HepG2 (cell line): Measurements from ENCODE around the gene BEX5. TPM values are rescaled to one million over a fixed set of nuclear protein-coding genes. Genes with fewer than 3 reads are reported as not detected.

Source experiments
- ATAC-seq: fragments of 200-7000 bp; cut with Tn5 transposase; 3 replicates; pipeline ENCODE4 v1.9.1; 2020; ENCODE audit warnings: mild to moderate bottlenecking, moderate library complexity
- Bru-seq: library from RNA; stranded (reverse); fragments of 400-500 nt; gene quantifications from one replicate; lab custom pipeline; 2021; lab: Mats Ljungman, UMichigan
- BruChase-seq, 2 experiments: library from RNA; stranded (reverse); fragments of 400-500 nt; gene quantifications; one replicate each; lab custom pipeline; 2021; lab: Mats Ljungman, UMichigan
- BruUV-seq: library from RNA; stranded (reverse); fragments of 400-500 nt; replicated peaks from 2 replicates; lab custom pipeline; 2021; lab: Mats Ljungman, UMichigan
- CTCF ChIA-PET: fragments of 300-600 bp; formaldehyde crosslinking; extraction: SDS; loops from one replicate; lab custom pipeline; 2021; ENCODE audit warnings: low total read pairs, inconsistent platforms, low intra/inter-chr PET ratio; lab: Yijun Ruan, JAX
- POLR2A ChIA-PET: fragments of 350-600 bp; sonication (Branson Sonifier 250); formaldehyde crosslinking; loops from one replicate; lab custom pipeline; 2020; ENCODE audit warnings: antibody characterized with exemption, inconsistent platforms; lab: Yijun Ruan, JAX
- DNase-seq: peaks from one replicate; pipeline ENCODE4 v3.0.0-alpha.2; 2015; ENCODE audit warnings: low spot score
- FAIRE-seq: peaks from 3 replicates; lab custom pipeline; 2011; peaks lifted over from hg19 to GRCh38; lab: Jason Lieb, UNC
- H2AFZ ChIP-seq: one replicate; pipeline ENCODE4 v1.6.1; 2011; ENCODE audit warnings: low read length, inconsistent platforms
- H3K27ac ChIP-seq: fragments of 300-600 bp; 3 replicates; pipeline ENCODE4 v1.8.0; 2011; ENCODE audit warnings: mixed run types, mild to moderate bottlenecking, mixed read lengths, low read length, inconsistent platforms; ENCODE audit not compliant: insufficient read depth; ENCODE audit errors: extremely low read length
- H3K27me3 ChIP-seq, 2 experiments: fragments of 200-600 bp in 1 of 2; 2 replicates in 1 of 2; 3 replicates in 1 of 2; pipeline versions ENCODE4 v1.6.0 to v1.8.0; 2011; ENCODE audit warnings: low read length in 2 of 2, mild to moderate bottlenecking in 2 of 2, moderate library complexity in 2 of 2, inconsistent platforms in 1 of 2; ENCODE audit not compliant: insufficient read depth in 2 of 2, control insufficient read depth in 1 of 2
- H3K36me3 ChIP-seq, 2 experiments: fragments of 200-600 bp in 1 of 2; replicated peaks in 1 of 2; 2 replicates in 1 of 2; 3 replicates in 1 of 2; pipeline versions ENCODE4 v1.5.1 to v1.8.0; 2011; ENCODE audit warnings: low read length in 2 of 2, inconsistent platforms in 1 of 2; ENCODE audit not compliant: insufficient read depth in 2 of 2, control insufficient read depth in 1 of 2
- H3K4me1 ChIP-seq: 2 replicates; pipeline ENCODE4 v1.5.1; 2012; ENCODE audit warnings: low read length, inconsistent platforms; ENCODE audit not compliant: insufficient read depth
- H3K4me2 ChIP-seq: 2 replicates; pipeline ENCODE4 v1.6.0; 2011; ENCODE audit warnings: low read depth, low read length, inconsistent platforms
- H3K4me3 ChIP-seq, 3 experiments: fragments of 200-600 bp in 1 of 3; sonication (generic), shearing (Covaris generic) in 1 of 3; replicated peaks in 1 of 3; 2 replicates each; pipeline ENCODE4 v1.5.1; 2011 to 2016; ENCODE audit warnings: low read length in 3 of 3, inconsistent platforms in 2 of 3, low read depth in 2 of 3, mild to moderate bottlenecking in 2 of 3, control low read depth in 1 of 3, mixed read lengths in 1 of 3; ENCODE audit not compliant: insufficient read depth in 1 of 3
- H3K79me2 ChIP-seq: one replicate; pipeline ENCODE4 v1.6.1; 2011; ENCODE audit warnings: low read length, inconsistent platforms; ENCODE audit not compliant: insufficient read depth
- H3K9ac ChIP-seq: 2 replicates; pipeline ENCODE4 v1.6.0; 2011; ENCODE audit warnings: mild to moderate bottlenecking, low read depth, low read length, inconsistent platforms; ENCODE audit not compliant: insufficient read depth
- H3K9me3 ChIP-seq: 2 replicates; pipeline ENCODE4 v1.5.1; 2012; ENCODE audit warnings: mild to moderate bottlenecking, low read length
- H4K20me1 ChIP-seq: 2 replicates; pipeline ENCODE4 v1.6.0; 2011; ENCODE audit warnings: inconsistent platforms, mild to moderate bottlenecking, low read length, moderate library complexity; ENCODE audit not compliant: insufficient read depth
- HDAC2 ChIP-seq: sonication (generic); formaldehyde crosslinking; IDR thresholded peaks from 2 replicates; pipeline ENCODE4 v1.4.0; 2020; ENCODE audit warnings: missing genetic modification reagents
- HNRNPH1 ChIP-seq: fragments of 200-400 bp; formaldehyde crosslinking; optimal IDR thresholded peaks from 2 replicates; pipeline ENCODE3; 2017; ENCODE audit warnings: mild to moderate bottlenecking, low read depth, low read length
- NAIF1 ChIP-seq: sonication (generic); formaldehyde crosslinking; IDR thresholded peaks from 2 replicates; pipeline ENCODE4 v1.5.0; 2020; ENCODE audit warnings: mild to moderate bottlenecking, missing genetic modification reagents, borderline replicate concordance
- NONO ChIP-seq, 2 experiments: fragments of 450-650 bp in 1 of 2; sonication (generic) in 1 of 2; formaldehyde crosslinking in 1 of 2; IDR thresholded peaks in 1 of 2; conservative IDR thresholded peaks in 1 of 2; 2 replicates each; pipeline versions ENCODE4 v1.6.1 to v1.8.0; 2017 to 2022; ENCODE audit warnings: mild to moderate bottlenecking in 1 of 2, missing genetic modification reagents in 1 of 2, moderate library complexity in 1 of 2
- PRDM15 ChIP-seq: sonication (generic); formaldehyde crosslinking; IDR thresholded peaks from 2 replicates; pipeline ENCODE4 v1.4.0; 2020; ENCODE audit warnings: missing genetic modification reagents
- SMAD3 ChIP-seq: sonication (generic); formaldehyde crosslinking; IDR thresholded peaks from 2 replicates; pipeline ENCODE4 v1.4.0; 2020; ENCODE audit warnings: missing genetic modification reagents
- SNAPC2 ChIP-seq: sonication (generic); formaldehyde crosslinking; IDR thresholded peaks from 2 replicates; pipeline ENCODE4 v1.8.1; 2022; ENCODE audit warnings: mild to moderate bottlenecking, missing genetic modification reagents
- TBX2 ChIP-seq: sonication (generic); formaldehyde crosslinking; IDR thresholded peaks from 2 replicates; pipeline ENCODE4 v1.5.0; 2020; ENCODE audit warnings: missing genetic modification reagents, mild to moderate bottlenecking, borderline replicate concordance
- THYN1 ChIP-seq: sonication (generic); formaldehyde crosslinking; IDR thresholded peaks from 2 replicates; pipeline ENCODE4 v1.8.1; 2023; ENCODE audit warnings: low read depth, mild to moderate bottlenecking, moderate library complexity, missing genetic modification reagents, borderline replicate concordance
- XRCC5 ChIP-seq: fragments of 200-400 bp; formaldehyde crosslinking; optimal IDR thresholded peaks from 2 replicates; pipeline ENCODE3; 2017; ENCODE audit warnings: mild to moderate bottlenecking, low read length
- ZNF260 ChIP-seq: sonication (generic); formaldehyde crosslinking; IDR thresholded peaks from 2 replicates; pipeline ENCODE4 v1.4.0; 2020; ENCODE audit warnings: missing genetic modification reagents, low read depth, mild to moderate bottlenecking, borderline replicate concordance
- ZXDC ChIP-seq: sonication (generic); formaldehyde crosslinking; IDR thresholded peaks from 2 replicates; pipeline ENCODE4 v1.5.0; 2020; ENCODE audit warnings: mild to moderate bottlenecking, missing genetic modification reagents
- WGBS: methylation state at CpG from one replicate; pipeline ENCODE4 v1.1.6; 2017; ENCODE audit warnings: low lambda C conversion rate; 5-methylcytosine and 5-hydroxymethylcytosine counted together
- in situ Hi-C: cut with HindIII; loops from 2 replicates; pipeline ENCODE4 v1.10.0; 2017; ENCODE audit warnings: low pct_unique_long_range_greater_than_20kb; ENCODE audit not compliant: extremely low pct_ligation_motif_present
- intact Hi-C: fragments of 100-400 bp; cut with micrococcal nuclease; formaldehyde crosslinking; loops from one replicate; pipeline ENCODE4 v1.10.0; 2022; ENCODE audit not compliant: unreplicated experiment
- long read RNA-seq, 2 experiments: library from RNA in 1 of 2; library from polyadenylated mRNA in 1 of 2; stranded (forward) in 1 of 2; unstranded in 1 of 2; transcript quantifications; one replicate each; pipeline ENCODE4 v2.0.0, GENCODE V29; 2019 to 2022
- polyA minus RNA-seq, 3 experiments: library from RNA; depleted of rRNA, polyadenylated mRNA; stranded (reverse); fragments of >200 nt; gene quantifications; 2 replicates each; pipeline ENCODE4 v1.2.3, GENCODE V29; 2011; ENCODE audit warnings: low replicate concordance in 1 of 3
- polyA plus RNA-seq, 8 experiments: library from polyadenylated mRNA; depleted of rRNA in 3 of 8; stranded (reverse) in 7 of 8; unstranded in 1 of 8; fragments of >200 nt; fragmentation: Illumina TruSeq in 4 of 8; extraction: Trizol in 4 of 8; gene quantifications; 2 replicates each; pipeline versions ENCODE4 v1.2.1 to v1.2.3, GENCODE V29; 2011 to 2016; ENCODE audit warnings: low read depth in 4 of 8, missing spikeins in 1 of 8, mixed read lengths in 1 of 8; ENCODE audit not compliant: insufficient read depth in 1 of 8
- total RNA-seq, 5 experiments: library from RNA; depleted of rRNA; stranded (reverse); fragments of >200 nt; fragmentation: Illumina TruSeq; extraction: Trizol; gene quantifications; 2 replicates each; pipeline ENCODE4 v1.2.3, GENCODE V29; 2016; ENCODE audit warnings: low read depth in 1 of 5
- TF ChIP-seq, protein P1 (sequence below): sonication (generic); formaldehyde crosslinking; IDR thresholded peaks from 2 replicates; pipeline ENCODE4 v1.8.0; 2023; ENCODE audit warnings: mild to moderate bottlenecking, missing genetic modification reagents

Gene BEX5
- not detected in 2 replicates for total RNA-seq (2016; rRNA removed; fragmentation: Illumina TruSeq; extraction: Trizol)
- not detected in 2 replicates for total RNA-seq (2016; cell fraction: cytosol; rRNA removed; fragmentation: Illumina TruSeq; extraction: Trizol; ENCODE audit: low read depth)
- not detected in 2 replicates for total RNA-seq (2016; cell fraction: insoluble cytoplasmic fraction; rRNA removed; fragmentation: Illumina TruSeq; extraction: Trizol)
- total RNA-seq (2016; cell fraction: membrane; rRNA removed; fragmentation: Illumina TruSeq; extraction: Trizol), result not detected in 2 replicates
- not detected in 2 replicates for total RNA-seq (2016; cell fraction: nucleus; rRNA removed; fragmentation: Illumina TruSeq; extraction: Trizol)
- polyA plus RNA-seq (2011; rRNA removed), result not detected in 2 replicates
- not detected in 2 replicates for polyA plus RNA-seq (2011; cell fraction: cytosol; rRNA removed)
- polyA plus RNA-seq (2011; cell fraction: nucleus; rRNA removed), result not detected in 2 replicates
- not detected in 2 replicates for polyA plus RNA-seq (2012)
- not detected in 2 replicates for polyA plus RNA-seq (2016; cell fraction: cytosol; fragmentation: Illumina TruSeq; extraction: Trizol; ENCODE audit: low read depth)
- polyA plus RNA-seq (2016; cell fraction: insoluble cytoplasmic fraction; fragmentation: Illumina TruSeq; extraction: Trizol; ENCODE audit: low read depth), result not detected in 2 replicates
- not detected in 2 replicates for polyA plus RNA-seq (2016; cell fraction: membrane; fragmentation: Illumina TruSeq; extraction: Trizol; ENCODE audit: low read depth)
- not detected in 2 replicates for polyA plus RNA-seq (2016; cell fraction: nucleus; fragmentation: Illumina TruSeq; extraction: Trizol; ENCODE audit: insufficient read depth, low read depth)
- not detected in 2 replicates for polyA minus RNA-seq (2011; rRNA and poly(A)+ RNA removed; ENCODE audit: low replicate concordance)
- not detected in 2 replicates for polyA minus RNA-seq (2011; cell fraction: cytosol; rRNA and poly(A)+ RNA removed)
- polyA minus RNA-seq (2011; cell fraction: nucleus; rRNA and poly(A)+ RNA removed), result not detected in 2 replicates
- not detected for Bru-seq, nascent RNA
- BruChase-seq, experiment 1, labeled RNA remaining after a 6-hour chase, result not detected
- not detected for BruChase-seq, experiment 2, labeled RNA remaining after a 2-hour chase
- long read RNA-seq, experiment 1, result 0 reads
- long read RNA-seq, experiment 2, result 0 reads

DNA sequence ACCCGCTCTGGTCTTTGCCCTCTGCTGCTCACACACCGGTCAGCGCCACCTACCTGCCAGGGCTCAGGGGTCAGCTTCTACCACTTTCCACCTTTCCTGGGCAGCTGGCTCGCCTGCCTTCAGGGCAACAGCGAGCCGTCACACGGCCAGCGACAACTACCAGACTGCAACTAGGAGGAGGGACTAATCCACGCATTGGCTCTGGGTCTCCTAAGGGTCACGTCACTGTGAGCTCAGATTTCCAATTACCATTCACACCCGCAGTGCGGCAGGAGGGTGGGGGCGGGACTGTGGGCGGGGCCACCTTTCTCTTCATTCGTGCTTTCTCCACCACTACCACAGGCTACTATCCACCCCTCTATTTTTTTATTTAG is at the start of gene BEX5:
Gene BEX5 (minus strand): TSS at position 172 of the 374 bp plus-strand sequence. CDS start 1,712 bp downstream, outside the sequence.
- Histone ChIP-seq H3K4me3 (no peak within 1 kb of the TSS), H3K79me2 (no peaks in the 10 kb centered on the region), H3K9ac (no peak within 1 kb of the TSS), H3K9me3 (no peaks in the 10 kb centered on the region), H2AFZ (no peak within 1 kb of the TSS), H3K27me3 (no peaks in the 10 kb centered on the region), H3K4me1 (no peaks in the 10 kb centered on the region), H3K4me2 (peak within 1 kb of the TSS; percentile 27; the same call in 1 of the 2 replicates), H3K36me3 (no peaks in the 10 kb centered on the region), H4K20me1 (no peaks in the 10 kb centered on the region), H3K27ac (no peak within 1 kb of the TSS)
- BruUV-seq, result no TSS peak
- intact Hi-C loops, result no loop called here
- in situ Hi-C loops, result no loop called here
- DNase-seq, result no peak
- CTCF ChIA-PET, result no interaction called here
- POLR2A ChIA-PET, result no interaction called here
- ATAC-seq, result peak; percentile 68
- 3% methylated on average over 5 of the region's 15 CpGs for WGBS
- FAIRE-seq, result no peak
- TF ChIP-seq, protein P1, sequence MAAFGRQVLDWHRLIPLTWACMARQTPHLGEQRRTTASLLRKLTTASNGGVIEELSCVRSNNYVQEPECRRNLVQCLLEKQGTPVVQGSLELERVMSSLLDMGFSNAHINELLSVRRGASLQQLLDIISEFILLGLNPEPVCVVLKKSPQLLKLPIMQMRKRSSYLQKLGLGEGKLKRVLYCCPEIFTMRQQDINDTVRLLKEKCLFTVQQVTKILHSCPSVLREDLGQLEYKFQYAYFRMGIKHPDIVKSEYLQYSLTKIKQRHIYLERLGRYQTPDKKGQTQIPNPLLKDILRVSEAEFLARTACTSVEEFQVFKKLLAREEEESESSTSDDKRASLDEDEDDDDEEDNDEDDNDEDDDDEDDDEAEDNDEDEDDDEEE (CRISPR knock-in tag), result no peak
- no peak for TF ChIP-seq ZXDC (CRISPR knock-in tag)
- no peak for TF ChIP-seq HDAC2 (CRISPR knock-in tag)
- TF ChIP-seq NAIF1 (CRISPR knock-in tag), result no peak
- no peak for TF ChIP-seq TBX2 (CRISPR knock-in tag)
- no peak for TF ChIP-seq SNAPC2 (CRISPR knock-in tag)
- no peak for TF ChIP-seq THYN1 (CRISPR knock-in tag)
- no peak for TF ChIP-seq NONO (IDR thresholded peaks at IDR 0.05)
- TF ChIP-seq NONO (CRISPR knock-in tag; conservative IDR thresholded peaks at IDR 0.05), result no peak
- no peak for TF ChIP-seq ZNF260 (CRISPR knock-in tag)
- no peak for TF ChIP-seq XRCC5
- TF ChIP-seq PRDM15 (CRISPR knock-in tag), result no peak
- TF ChIP-seq HNRNPH1, result no peak
- no peak for TF ChIP-seq SMAD3 (CRISPR knock-in tag)
